Right lobe of liver (tissue), 6 donors: Measurements from ENCODE around the gene NR5A2. TPM values are rescaled to one million over a fixed set of nuclear protein-coding genes. Genes with fewer than 3 reads are reported as not detected.
A peak's percentile ranks its signal among the peaks of the same experiment; 100 is the strongest.

Experiments used
- ATAC-seq, 4 donors: fragments of 200-7000 bp; cut with Tn5 transposase; one replicate each; pipeline ENCODE4 v1.9.1; 2020; ENCODE audit warnings: mild to moderate bottlenecking in 4 of 4, moderate library complexity in 4 of 4
- DNase-seq, 3 donors: peaks; one replicate each; pipeline ENCODE4 v3.0.0-alpha.2; 2020
- H3K27ac ChIP-seq, 3 donors: fragments of 200-600 bp; one replicate each; pipeline ENCODE4 v1.8.0; 2022
- H3K27me3 ChIP-seq, 2 donors: fragments of 200-600 bp; one replicate each; pipeline ENCODE4 v1.8.0; 2022
- H3K36me3 ChIP-seq, 4 donors: fragments of 200-600 bp; sonication (generic) in 1 of 4; one replicate each; pipeline versions ENCODE4 v1.5.1 to v1.8.0; 2017 to 2022; ENCODE audit warnings: control low read depth in 1 of 4
- H3K4me1 ChIP-seq, 4 donors: fragments of 200-600 bp; sonication (generic) in 1 of 4; one replicate each; pipeline versions ENCODE4 v1.5.1 to v1.8.0; 2017 to 2022; ENCODE audit warnings: control low read depth in 1 of 4
- H3K4me3 ChIP-seq, 3 donors: fragments of 200-600 bp; one replicate each; pipeline ENCODE4 v1.8.0; 2022
- H3K9me3 ChIP-seq, 4 donors: fragments of 200-600 bp; sonication (generic) in 1 of 4; one replicate each; pipeline versions ENCODE4 v1.5.1 to v1.8.0; 2017 to 2022; ENCODE audit warnings: control low read depth in 1 of 4
- POLR2A ChIP-seq: fragments of 450-650 bp; IDR thresholded peaks from one replicate; pipeline ENCODE4 v1.6.1; 2017; ENCODE audit warnings: antibody characterized with exemption, mild to moderate bottlenecking
- whole genome bisulfite sequencing: methylation state at CpG from one replicate; pipeline ENCODE4 v1.1.6; 2018; ENCODE audit warnings: low coverage, low lambda C conversion rate; ENCODE audit not compliant: insufficient coverage; ENCODE audit errors: missing lambda C conversion rate; 5-methylcytosine and 5-hydroxymethylcytosine counted together
- intact Hi-C, 2 donors: fragments of 100-400 bp; cut with DNase I; formaldehyde crosslinking; loops; one replicate each; pipeline versions ENCODE4 v1.11.2 to v1.14.1; 2022
- total RNA-seq, 6 experiments: library from RNA; depleted of rRNA in 2 of 6; stranded (reverse); fragments of >200 nt in 2 of 6; fragmentation: NEBNext Ultra II Directional in 3 of 6; extraction: Animal tissue kit (Norgen Biotek cat#: 25700) in 3 of 6; gene quantifications; one replicate each; pipeline versions ENCODE4 v1.1.0 to v1.2.4, GENCODE V29; 2016 to 2023
- TF ChIP-seq, protein P1 (sequence below), 4 donors: fragments of 200-600 bp in 3 of 4; fragments of 450-650 bp in 1 of 4; IDR thresholded peaks; one replicate each; pipeline versions ENCODE4 v1.5.1 to v1.8.0; 2016 to 2022; ENCODE audit warnings: antibody characterized with exemption in 4 of 4, mild to moderate bottlenecking in 2 of 4
- donor health status: DM: no; HTN: yes; CAD: no.
- donor health status: DM: no; HTN: no; CAD: no.
- donor health status: DM: no; HTN: no; CAD: no.
- donor health status: DM: no; HTN: yes; CAD: no.
- donor health status: DM: no; HTN: yes; CAD: no.

NR5A2 gene
- total RNA-seq, 6 experiments from 2014 or later = 20.4 to 35.0 (median 28.5) TPM

DNA sequence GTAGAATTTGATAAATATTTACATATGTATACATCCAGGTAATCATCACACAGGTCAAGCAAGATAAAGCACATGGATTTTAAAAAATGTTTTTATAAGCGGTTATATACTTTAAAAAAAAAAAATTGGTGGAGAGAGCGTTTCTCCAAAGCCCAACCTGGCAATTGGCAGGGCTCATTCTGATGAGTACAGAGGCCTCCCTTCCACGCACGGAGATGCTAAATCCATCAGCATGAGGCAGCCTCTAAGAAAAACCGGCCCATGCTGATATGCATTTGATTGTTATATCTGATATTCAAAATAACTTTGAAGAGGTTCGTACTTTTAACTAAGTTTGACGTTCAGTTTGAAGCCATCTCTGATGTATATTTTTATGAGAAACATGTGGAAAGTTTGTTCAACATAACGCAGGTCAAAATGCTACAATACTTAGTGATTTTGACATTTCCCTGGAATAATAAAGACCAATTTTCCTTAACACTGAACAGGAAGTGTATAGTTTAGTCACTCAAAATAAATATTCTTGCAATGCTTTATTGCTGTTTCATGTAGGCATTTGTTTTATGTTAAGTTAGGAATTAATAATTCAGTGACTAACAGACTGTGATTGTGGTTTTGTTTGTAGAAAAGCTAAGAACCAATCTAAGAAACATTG is 151.7 kb downstream of the NR5A2 start:
- H3K4me3 ChIP-seq = no peak overlapping the region
- no peaks in the 10 kb centered on the region for H3K27me3 ChIP-seq
- peaks cover 0 to 6% (median 0%) of the 10 kb centered on the region in 4 donors for H3K4me1 ChIP-seq
- intact Hi-C loops = no loop called here
- no peak overlapping the region for H3K27ac ChIP-seq
- TF ChIP-seq, protein P1, sequence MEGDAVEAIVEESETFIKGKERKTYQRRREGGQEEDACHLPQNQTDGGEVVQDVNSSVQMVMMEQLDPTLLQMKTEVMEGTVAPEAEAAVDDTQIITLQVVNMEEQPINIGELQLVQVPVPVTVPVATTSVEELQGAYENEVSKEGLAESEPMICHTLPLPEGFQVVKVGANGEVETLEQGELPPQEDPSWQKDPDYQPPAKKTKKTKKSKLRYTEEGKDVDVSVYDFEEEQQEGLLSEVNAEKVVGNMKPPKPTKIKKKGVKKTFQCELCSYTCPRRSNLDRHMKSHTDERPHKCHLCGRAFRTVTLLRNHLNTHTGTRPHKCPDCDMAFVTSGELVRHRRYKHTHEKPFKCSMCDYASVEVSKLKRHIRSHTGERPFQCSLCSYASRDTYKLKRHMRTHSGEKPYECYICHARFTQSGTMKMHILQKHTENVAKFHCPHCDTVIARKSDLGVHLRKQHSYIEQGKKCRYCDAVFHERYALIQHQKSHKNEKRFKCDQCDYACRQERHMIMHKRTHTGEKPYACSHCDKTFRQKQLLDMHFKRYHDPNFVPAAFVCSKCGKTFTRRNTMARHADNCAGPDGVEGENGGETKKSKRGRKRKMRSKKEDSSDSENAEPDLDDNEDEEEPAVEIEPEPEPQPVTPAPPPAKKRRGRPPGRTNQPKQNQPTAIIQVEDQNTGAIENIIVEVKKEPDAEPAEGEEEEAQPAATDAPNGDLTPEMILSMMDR (IDR thresholded peaks at IDR 0.05) = no peak
- no peak for TF ChIP-seq POLR2A
- WGBS = 83% methylated on average over 8 of the region's 8 CpGs
- DNase-seq (no peak), ATAC-seq (no peak)
- no peaks in the 10 kb centered on the region for H3K9me3 ChIP-seq
- H3K36me3 ChIP-seq = peaks cover 0 to 8% (median 0%) of the 10 kb centered on the region in 4 donors

DNA sequence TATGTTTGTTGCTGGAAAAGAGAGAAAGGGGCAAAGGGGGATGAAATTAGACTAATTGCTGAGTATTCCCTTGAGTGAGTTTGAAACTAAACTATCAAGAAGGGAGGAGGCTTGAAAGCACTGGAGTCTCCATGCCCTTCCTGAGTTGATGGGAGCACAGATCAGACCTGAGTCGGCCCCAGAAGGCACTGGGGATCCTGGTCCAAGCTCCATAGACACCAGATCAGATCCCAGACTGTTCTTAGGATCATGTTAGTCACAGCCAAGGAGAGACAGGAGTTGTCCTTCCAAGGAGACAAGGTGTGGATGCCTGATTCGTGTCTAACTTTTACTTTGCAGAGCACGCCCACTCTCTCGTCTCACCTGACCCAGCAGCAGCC is 152.3 kb downstream of the NR5A2 start:
- WGBS = no CpG with 5 or more reads among the region's 4 CpGs
- no peaks in the 10 kb centered on the region for H3K27me3 ChIP-seq
- H3K27ac ChIP-seq = no peak overlapping the region
- H3K4me3 ChIP-seq = no peak overlapping the region
- H3K9me3 ChIP-seq = no peaks in the 10 kb centered on the region
- TF ChIP-seq, protein P1 (IDR thresholded peaks at IDR 0.05) = no peak
- TF ChIP-seq POLR2A = no peak
- intact Hi-C loops = no loop called here
- ATAC-seq = no peak
- H3K4me1 ChIP-seq = peaks cover 0 to 6% (median 0%) of the 10 kb centered on the region in 4 donors
- H3K36me3 ChIP-seq = peaks cover 0 to 3% (median 0%) of the 10 kb centered on the region in 4 donors
- no peak for DNase-seq

DNA sequence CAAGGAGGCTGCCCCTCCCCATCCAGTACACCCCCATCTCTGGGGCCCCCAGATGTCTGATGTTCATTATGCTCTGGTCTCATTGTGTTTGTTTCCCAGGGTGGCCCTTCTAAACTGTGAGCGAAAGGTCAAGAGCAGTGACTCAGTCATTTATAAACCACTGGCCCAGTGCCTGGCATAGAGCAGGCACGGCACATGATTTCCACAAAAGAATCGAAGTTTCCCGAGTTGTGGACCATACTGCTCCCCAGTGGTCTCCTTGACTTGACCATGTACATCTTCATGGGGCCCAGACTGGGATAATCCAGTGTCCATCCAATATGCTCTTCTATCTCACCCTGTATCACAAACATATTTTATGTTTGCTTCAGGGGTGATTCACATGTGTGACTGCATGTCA is 153.3 kb downstream of the NR5A2 start:
- WGBS = 53% methylated on average over 4 of the region's 4 CpGs
- ATAC-seq = peak; percentile 86 to 92 (median 88)

DNA sequence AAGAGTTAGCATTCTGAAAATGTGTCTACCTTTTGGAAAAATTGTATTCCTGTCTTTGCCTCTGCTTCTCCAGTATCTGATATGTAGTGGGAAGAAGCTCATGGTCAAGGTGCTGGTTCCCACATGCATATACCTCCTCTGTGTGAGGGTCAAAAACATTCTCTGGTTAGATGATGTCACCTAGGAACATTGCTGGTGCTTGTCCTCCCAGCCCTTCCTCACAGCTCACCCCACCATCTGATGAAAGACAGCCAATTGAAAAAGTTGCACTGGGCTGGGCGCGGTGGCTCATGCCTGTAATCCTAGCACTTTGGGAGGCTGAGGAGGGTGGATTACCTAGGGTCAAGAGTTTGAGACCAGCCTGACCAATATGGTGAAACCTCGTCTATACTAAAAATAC is 154.4 kb downstream of the NR5A2 start:
- H3K27ac ChIP-seq = no peak overlapping the region
- no CpG with 5 or more reads among the region's 3 CpGs for WGBS
- no peak overlapping the region for H3K4me3 ChIP-seq
- DNase-seq (no peak), ATAC-seq (no peak)
- H3K36me3 ChIP-seq = no peaks in the 10 kb centered on the region
- H3K9me3 ChIP-seq = no peaks in the 10 kb centered on the region
- TF ChIP-seq, protein P1 (IDR thresholded peaks at IDR 0.05) = no peak
- TF ChIP-seq POLR2A = no peak
- intact Hi-C loops = no loop called here
- peaks cover 0 to 6% (median 0%) of the 10 kb centered on the region in 4 donors for H3K4me1 ChIP-seq
- H3K27me3 ChIP-seq = no peaks in the 10 kb centered on the region

More for the DNA sequence above, 153.3 kb downstream of the NR5A2 start:
- TF ChIP-seq, protein P1 (IDR thresholded peaks at IDR 0.05) = peak; percentile 32 to 52 (median 36)
- TF ChIP-seq POLR2A = no peak
- Histone ChIP-seq H3K9me3 (no peaks in the 10 kb centered on the region), H3K36me3 (no peaks in the 10 kb centered on the region), H3K27me3 (no peaks in the 10 kb centered on the region), H3K4me1 (peaks cover 0 to 6% (median 0%) of the 10 kb centered on the region in 4 donors), H3K27ac (peak overlapping the region in 2 of 3 donors; percentile 28 to 61), H3K4me3 (no peak overlapping the region)
- intact Hi-C loops = no loop called here
- peak; percentile 49 to 77 (median 62) for DNase-seq
